IPS-18c (cell line): Measurements from ENCODE around the gene KRT81.
"Not testable (repeated sequence)": the region's sequence is repeated elsewhere in the genome, so short reads cannot be mapped to it uniquely, and the experiment has no call there.

Experiments used
- H3K4me3 ChIP-seq: 2 replicates; pipeline ENCODE4 v1.7.0; 2013; ENCODE audit warnings: low read depth, mild to moderate bottlenecking, low read length, moderate library complexity; ENCODE audit not compliant: insufficient read depth
- H3K9me3 ChIP-seq: one replicate; pipeline ENCODE4 v1.6.1; 2013; ENCODE audit warnings: mild to moderate bottlenecking, low read length, moderate library complexity; ENCODE audit not compliant: control insufficient read depth, insufficient read depth

Gene KRT81

GRCh38 chr12:52305921-52306705 is 14.8 kb upstream of the KRT81 start:
- H3K9me3 ChIP-seq, result no peaks in the 10 kb centered on the region
- H3K4me3 ChIP-seq, result no peak overlapping the region

GRCh38 chr12:52304941-52305411 is 13.6 kb upstream of the KRT81 start:
- H3K9me3 ChIP-seq, H3K4me3 ChIP-seq: not testable (repeated sequence)

DNA sequence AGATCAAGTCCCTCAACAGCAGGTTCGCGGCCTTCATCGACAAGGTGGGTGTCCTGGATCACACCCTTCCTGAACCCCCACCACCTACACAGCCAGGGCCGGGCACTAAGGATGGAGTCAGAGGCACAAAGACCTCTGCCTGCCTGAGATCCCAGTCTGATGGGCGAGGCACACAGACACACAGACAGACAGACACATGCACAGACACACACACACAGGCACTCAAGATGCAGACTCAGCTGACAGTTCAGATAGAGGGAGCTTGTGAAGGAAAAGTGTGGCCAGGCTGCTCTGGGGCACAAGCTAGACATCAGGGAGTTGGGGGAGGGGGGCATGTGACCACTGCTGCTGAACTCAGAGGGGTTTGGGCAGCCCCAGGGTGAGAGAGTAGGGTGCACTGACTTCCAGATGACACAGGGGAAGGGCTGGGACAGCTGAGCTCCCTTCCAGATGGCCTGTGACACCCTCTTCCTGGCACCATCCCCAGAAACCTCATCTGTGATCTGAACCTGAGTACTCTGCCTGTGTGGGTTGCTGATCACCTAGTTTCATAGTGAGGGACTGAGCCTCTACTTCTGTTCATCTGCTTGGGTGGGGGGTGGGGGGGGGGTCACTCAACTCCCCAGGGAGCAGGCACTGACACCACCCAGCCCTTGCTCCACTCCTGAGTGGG is 11.0 kb upstream of the KRT81 start:
- not testable (repeated sequence) for H3K9me3 ChIP-seq, H3K4me3 ChIP-seq

DNA sequence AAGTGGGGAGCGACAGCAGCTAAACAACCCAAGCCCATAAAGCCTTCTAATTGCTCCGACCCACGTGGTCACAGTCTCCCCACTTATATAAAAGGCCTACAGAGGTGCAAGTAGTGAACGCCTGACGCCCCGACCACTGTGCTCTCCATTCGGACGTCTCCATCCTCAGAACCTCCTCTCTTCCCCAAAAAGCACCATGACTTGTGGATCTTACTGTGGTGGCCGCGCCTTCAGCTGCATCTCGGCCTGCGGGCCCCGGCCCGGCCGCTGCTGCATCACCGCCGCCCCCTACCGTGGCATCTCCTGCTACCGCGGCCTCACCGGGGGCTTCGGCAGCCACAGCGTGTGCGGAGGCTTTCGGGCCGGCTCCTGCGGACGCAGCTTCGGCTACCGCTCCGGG is 10.4 kb upstream of the KRT81 start:
- H3K9me3 ChIP-seq, H3K4me3 ChIP-seq: not testable (repeated sequence)

DNA sequence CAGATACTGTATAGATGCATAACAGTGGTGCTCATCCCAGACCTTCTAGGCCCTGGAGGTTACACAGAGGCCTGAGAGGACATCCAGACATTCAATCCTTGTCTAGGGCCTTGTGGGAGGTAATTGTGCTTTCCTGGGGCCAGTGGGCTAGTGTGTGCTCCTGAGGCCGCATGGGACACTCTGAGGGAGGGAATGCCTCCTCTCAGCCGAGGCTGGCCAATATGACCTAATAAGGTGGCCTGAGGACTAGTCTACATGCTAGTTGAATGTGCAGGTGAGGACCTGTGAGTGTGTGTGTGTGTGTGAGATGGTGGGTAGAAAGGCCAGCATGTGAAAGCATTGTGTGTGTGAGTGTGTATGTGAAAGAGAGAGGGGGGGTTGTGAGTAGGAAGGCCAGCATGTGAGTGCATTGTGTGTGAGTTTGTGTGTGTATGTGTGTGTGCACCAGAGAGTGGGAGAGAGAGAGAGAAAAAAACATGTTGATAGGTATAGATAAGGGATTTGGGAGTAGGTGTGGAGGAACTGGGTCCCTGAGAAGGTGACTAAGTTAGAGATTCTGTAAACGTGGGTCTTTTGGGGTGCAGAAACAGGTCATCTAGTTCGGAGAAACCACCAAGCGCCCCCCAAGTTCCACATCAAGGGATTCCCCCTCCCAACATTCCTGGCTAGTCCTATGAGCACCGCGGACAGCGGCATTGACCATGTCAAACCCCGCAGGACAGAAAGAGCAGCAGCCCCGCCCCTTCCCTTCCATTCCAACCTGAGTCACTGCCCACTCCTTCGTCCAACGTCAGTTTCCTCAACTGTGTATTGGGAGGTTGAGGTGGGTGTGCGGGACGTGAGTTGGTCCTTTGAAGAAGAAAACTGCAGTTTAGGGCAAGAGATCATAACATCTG is 9.7 kb upstream of the KRT81 start:
- no peaks in the 10 kb centered on the region for H3K9me3 ChIP-seq
- no peak overlapping the region for H3K4me3 ChIP-seq

- no peak overlapping the region for H3K4me3 ChIP-seq
- H3K9me3 ChIP-seq, result no peaks in the 10 kb centered on the region
Observed at GRCh38 chr12:52298677-52299190, 7.4 kb upstream of the KRT81 start.

GRCh38 chr12:52296572-52297215 is 5.4 kb upstream of the KRT81 start:
- H3K9me3 ChIP-seq, result no peaks in the 10 kb centered on the region
- H3K4me3 ChIP-seq, result no peak overlapping the region

- no peaks in the 10 kb centered on the region for H3K9me3 ChIP-seq
- no peak overlapping the region for H3K4me3 ChIP-seq
Observed at GRCh38 chr12:52295663-52296062, 4.3 kb upstream of the KRT81 start.

GRCh38 chr12:52294803-52295202 is 3.5 kb upstream of the KRT81 start:
- Histone ChIP-seq H3K9me3 (no peaks in the 10 kb centered on the region), H3K4me3 (no peak overlapping the region)

GRCh38 chr12:52293926-52294325 is 2.6 kb upstream of the KRT81 start:
- no peak overlapping the region for H3K4me3 ChIP-seq
- H3K9me3 ChIP-seq, result no peaks in the 10 kb centered on the region

DNA sequence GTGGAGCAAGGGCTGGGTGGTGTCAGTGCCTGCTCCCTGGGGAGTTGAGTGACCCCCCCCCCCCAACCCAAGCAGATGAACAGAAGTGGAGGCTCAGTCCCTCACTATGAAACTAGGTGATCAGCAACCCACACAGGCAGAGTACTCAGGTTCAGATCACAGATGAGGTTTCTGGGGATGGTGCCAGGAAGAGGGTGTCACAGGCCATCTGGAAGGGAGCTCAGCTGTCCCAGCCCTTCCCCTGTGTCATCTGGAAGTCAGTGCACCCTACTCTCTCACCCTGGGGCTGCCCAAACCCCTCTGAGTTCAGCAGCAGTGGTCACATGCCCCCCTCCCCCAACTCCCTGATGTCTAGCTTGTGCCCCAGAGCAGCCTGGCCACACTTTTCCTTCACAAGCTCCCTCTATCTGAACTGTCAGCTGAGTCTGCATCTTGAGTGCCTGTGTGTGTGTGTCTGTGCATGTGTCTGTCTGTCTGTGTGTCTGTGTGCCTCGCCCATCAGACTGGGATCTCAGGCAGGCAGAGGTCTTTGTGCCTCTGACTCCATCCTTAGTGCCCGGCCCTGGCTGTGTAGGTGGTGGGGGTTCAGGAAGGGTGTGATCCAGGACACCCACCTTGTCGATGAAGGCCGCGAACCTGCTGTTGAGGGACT is 725 bp downstream of the KRT81 start:
- not testable (repeated sequence) for H3K4me3 ChIP-seq, H3K9me3 ChIP-seq

- H3K9me3 ChIP-seq, H3K4me3 ChIP-seq: not testable (repeated sequence)
Observed at GRCh38 chr12:52287816-52288805, 3.2 kb downstream of the KRT81 start.

- H3K9me3 ChIP-seq, H3K4me3 ChIP-seq: not testable (repeated sequence)
Observed at GRCh38 chr12:52286857-52287785, 4.2 kb downstream of the KRT81 start.

- H3K9me3 ChIP-seq, result peaks cover under 1% of the 10 kb centered on the region
- no peak overlapping the region for H3K4me3 ChIP-seq
Observed at GRCh38 chr12:52285851-52286530, 5.3 kb downstream of the KRT81 start.
